ENCODE results near the gene MDH2.

GRCh38 chr7:76072243-76073148 lies 24.6 kb downstream of the MDH2 start:
- TF ChIP-seq CTCF (IDR thresholded peaks at IDR 0.05; ENCODE audit: low read depth, low read length) (no peak), EZH2phosphoT487 (IDR thresholded peaks at IDR 0.05; ENCODE audit: low read depth) (no peak)

All from OCI-LY3 (cell line).